ENCODE results near the gene ABR. TPM values are rescaled to one million over a fixed set of nuclear protein-coding genes. Genes with fewer than 3 reads are reported as not detected.

ABR gene
- total RNA-seq, 4 donors from 2014 or later = 35.4 to 192 (median 138) TPM

DNA sequence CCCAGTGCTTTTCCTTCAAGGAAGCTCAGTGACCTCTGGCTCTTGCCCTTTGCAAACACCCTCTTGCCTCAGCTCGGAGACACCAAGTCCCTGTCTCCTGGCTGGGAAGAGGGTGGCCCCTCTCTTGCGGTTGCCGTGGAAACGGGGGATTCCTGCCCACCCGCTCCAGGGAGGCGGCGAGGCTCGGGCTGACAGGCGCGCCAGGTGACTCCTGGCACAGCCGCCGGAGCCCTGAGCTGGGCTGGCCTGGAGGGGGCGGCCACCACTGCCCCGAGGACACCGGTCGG, 71.4 kb downstream of the ABR start:
- DNase-seq = peak in 1 of 2 donors; percentile 43
- TF ChIP-seq, protein P1, sequence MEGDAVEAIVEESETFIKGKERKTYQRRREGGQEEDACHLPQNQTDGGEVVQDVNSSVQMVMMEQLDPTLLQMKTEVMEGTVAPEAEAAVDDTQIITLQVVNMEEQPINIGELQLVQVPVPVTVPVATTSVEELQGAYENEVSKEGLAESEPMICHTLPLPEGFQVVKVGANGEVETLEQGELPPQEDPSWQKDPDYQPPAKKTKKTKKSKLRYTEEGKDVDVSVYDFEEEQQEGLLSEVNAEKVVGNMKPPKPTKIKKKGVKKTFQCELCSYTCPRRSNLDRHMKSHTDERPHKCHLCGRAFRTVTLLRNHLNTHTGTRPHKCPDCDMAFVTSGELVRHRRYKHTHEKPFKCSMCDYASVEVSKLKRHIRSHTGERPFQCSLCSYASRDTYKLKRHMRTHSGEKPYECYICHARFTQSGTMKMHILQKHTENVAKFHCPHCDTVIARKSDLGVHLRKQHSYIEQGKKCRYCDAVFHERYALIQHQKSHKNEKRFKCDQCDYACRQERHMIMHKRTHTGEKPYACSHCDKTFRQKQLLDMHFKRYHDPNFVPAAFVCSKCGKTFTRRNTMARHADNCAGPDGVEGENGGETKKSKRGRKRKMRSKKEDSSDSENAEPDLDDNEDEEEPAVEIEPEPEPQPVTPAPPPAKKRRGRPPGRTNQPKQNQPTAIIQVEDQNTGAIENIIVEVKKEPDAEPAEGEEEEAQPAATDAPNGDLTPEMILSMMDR (IDR thresholded peaks at IDR 0.05) = no peak
- no peak for TF ChIP-seq POLR2A (IDR thresholded peaks at IDR 0.05)
- Histone ChIP-seq H3K4me1 (peaks cover 0 to 26% of the 10 kb centered on the region in 2 donors), H3K27me3 (no peaks in the 10 kb centered on the region), H3K4me3 (peak overlapping the region; percentile 43 to 80), H3K9me3 (no peaks in the 10 kb centered on the region), H3K36me3 (no peaks in the 10 kb centered on the region), H3K27ac (peak overlapping the region; percentile 72 to 90)
- intact Hi-C loops (cut with DNase I; ENCODE audit: low total_unique reads) = no loop called here

DNA sequence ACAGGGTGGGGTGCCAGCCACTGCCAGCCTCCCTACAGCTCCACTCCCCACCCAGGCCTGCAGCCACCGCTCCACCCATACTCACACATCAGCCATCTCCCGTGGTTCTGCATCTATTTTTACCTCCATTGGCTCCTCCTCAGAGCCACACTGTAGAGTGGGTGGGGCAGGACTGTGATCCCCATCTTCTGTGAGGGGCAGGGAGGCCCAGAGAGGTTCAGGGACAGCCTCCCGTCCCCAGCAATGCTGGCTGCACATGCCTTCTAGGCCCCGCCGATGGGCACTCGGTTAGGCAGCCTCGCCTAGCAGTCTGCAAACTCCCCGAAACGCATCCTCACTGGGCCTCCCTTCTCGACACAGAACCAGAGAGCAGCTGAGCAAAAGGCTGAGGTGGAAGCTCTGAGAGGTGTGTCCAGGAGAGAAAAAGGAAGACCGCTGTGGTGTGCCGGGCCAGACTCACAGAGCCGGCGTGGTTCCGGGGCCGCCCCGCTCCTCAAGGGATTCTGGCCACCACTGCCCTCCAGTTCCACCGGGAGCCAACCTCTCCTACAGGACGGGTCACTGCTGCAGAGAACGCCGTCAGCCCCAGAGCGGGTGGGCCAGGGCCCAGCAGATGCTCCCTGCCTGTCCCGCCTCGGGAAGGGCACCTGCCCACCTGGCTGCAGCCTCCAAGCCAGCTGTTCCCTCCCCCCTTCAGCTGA, 71.9 kb downstream of the ABR start:
- H3K4me1 ChIP-seq = peaks cover 0 to 26% of the 10 kb centered on the region in 2 donors
- no peaks in the 10 kb centered on the region for H3K9me3 ChIP-seq
- peak overlapping the region; percentile 72 to 90 for H3K27ac ChIP-seq
- DNase-seq = no peak
- H3K27me3 ChIP-seq = no peaks in the 10 kb centered on the region
- H3K36me3 ChIP-seq = no peaks in the 10 kb centered on the region
- H3K4me3 ChIP-seq = peak overlapping the region; percentile 43 to 80
- intact Hi-C loops (cut with DNase I; ENCODE audit: low total_unique reads) = no loop called here
- TF ChIP-seq, protein P1 (IDR thresholded peaks at IDR 0.05) = no peak
- TF ChIP-seq POLR2A (IDR thresholded peaks at IDR 0.05) = no peak

DNA sequence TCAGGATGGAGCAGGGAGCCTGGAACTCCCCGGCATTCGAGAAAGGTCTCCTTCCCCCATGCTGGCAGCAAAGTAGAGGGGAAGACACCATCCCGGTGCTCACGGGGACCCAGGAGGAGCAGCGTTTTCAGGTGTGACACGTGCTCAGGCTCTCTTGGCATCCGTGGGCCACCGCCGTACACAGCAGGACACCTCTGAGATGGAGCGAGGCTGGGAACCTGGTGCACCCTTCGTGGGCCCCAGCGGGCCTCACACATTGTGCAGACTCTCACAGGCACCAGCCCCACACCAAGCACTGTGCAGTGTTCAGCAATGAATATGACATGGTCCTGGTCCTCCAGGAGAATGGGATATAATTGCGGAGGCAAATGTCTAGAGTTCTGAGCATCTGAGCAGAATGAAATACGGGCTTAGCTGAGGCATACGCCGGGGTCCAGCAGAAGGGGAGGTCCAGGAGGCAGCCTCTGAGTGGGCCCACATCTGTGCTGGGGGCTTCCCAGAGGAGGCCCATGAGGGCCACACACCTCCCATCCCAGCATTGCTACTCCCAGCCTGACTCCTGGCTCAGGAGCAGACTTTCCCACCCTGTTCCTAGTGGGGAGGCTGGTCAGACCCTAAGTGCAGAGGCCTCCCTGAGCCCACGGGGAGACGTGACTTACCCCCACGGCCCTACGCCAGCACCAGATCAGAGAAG, 72.6 kb downstream of the ABR start:
- Histone ChIP-seq H3K4me3 (no peak overlapping the region), H3K4me1 (peaks cover 0 to 25% of the 10 kb centered on the region in 2 donors), H3K27me3 (no peaks in the 10 kb centered on the region), H3K36me3 (no peaks in the 10 kb centered on the region), H3K27ac (peak overlapping the region; percentile 16 to 90), H3K9me3 (no peaks in the 10 kb centered on the region)
- TF ChIP-seq POLR2A (IDR thresholded peaks at IDR 0.05) = no peak
- TF ChIP-seq, protein P1 (IDR thresholded peaks at IDR 0.05) = no peak
- intact Hi-C loops (cut with DNase I; ENCODE audit: low total_unique reads) = no loop called here
- DNase-seq = no peak

DNA sequence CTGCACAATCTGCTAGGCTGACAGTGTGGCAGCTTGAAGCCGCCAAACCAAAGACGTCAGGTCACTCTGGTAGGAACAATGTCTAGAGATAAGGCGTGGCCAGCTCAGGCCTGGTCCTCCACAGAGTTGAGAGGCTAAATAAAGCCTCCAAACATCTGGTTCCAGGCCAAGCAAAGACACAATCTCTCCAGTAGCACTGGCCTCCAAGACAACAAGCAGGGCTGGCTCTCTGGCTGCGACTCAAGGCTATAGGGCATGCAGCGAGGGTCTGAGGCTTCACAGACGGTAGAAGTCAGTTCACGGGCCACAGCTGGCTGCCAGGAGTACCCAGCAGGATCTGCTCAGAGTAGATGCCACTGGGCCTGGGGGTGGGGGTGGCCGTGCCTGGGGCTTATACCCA, 75.6 kb downstream of the ABR start:
- Histone ChIP-seq H3K4me3 (no peak overlapping the region), H3K27ac (no peak overlapping the region), H3K27me3 (no peaks in the 10 kb centered on the region), H3K9me3 (no peaks in the 10 kb centered on the region), H3K4me1 (peaks cover 0 to 20% of the 10 kb centered on the region in 2 donors), H3K36me3 (no peaks in the 10 kb centered on the region)
- intact Hi-C loops (cut with DNase I; ENCODE audit: low total_unique reads) = no loop called here
- no peak for TF ChIP-seq POLR2A (IDR thresholded peaks at IDR 0.05)
- TF ChIP-seq, protein P1 (IDR thresholded peaks at IDR 0.05) = no peak
- no peak for DNase-seq

DNA sequence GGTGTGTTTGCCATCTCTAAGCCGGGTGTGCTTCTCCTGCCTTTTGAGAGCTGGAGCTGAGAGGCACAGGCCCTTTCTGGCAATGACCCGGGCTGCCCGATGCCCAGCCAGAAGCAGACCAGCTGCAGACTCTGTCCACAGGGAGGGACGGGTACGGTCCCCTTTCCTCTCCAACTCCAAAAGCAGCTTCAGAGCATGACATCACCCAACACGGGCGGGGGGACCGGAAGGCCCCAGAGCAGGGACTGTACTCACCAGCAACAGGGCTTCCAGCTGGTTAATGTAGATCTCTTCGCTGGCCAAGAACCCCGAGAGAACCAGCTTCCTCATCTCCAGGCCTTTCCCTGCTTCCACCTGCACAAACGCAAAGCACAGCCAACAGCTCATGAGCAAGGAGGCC, 79.4 kb downstream of the ABR start:
- Histone ChIP-seq H3K27ac (no peak overlapping the region), H3K36me3 (no peaks in the 10 kb centered on the region), H3K4me3 (no peak overlapping the region), H3K4me1 (peaks cover 0 to under 1% of the 10 kb centered on the region in 2 donors), H3K9me3 (no peaks in the 10 kb centered on the region), H3K27me3 (no peaks in the 10 kb centered on the region)
- TF ChIP-seq, protein P1 (IDR thresholded peaks at IDR 0.05) = no peak
- no peak for TF ChIP-seq POLR2A (IDR thresholded peaks at IDR 0.05)
- DNase-seq = no peak
- intact Hi-C loops (cut with DNase I; ENCODE audit: low total_unique reads) = no loop called here
